PC-3 (cell line): ENCODE measurements around the gene COG3. TPM values are rescaled to one million over a fixed set of nuclear protein-coding genes. Genes with fewer than 3 reads are reported as not detected.

ENCODE experiments used
- ATAC-seq: fragments of 200-7000 bp; cut with Tn5 transposase; 2 replicates; pipeline ENCODE4 v1.9.1; 2020; ENCODE audit warnings: mild to moderate bottlenecking, moderate library complexity
- BruUV-seq: library from RNA; stranded (reverse); fragments of 400-500 nt; replicated peaks from 2 replicates; lab custom pipeline; 2021; lab: Mats Ljungman, UMichigan
- CTCF ChIA-PET: fragments of 300-600 bp; sonication (Branson Sonifier 250); formaldehyde crosslinking; loops from one replicate; lab custom pipeline; 2022; ENCODE audit warnings: antibody characterized with exemption; lab: Charles Lee
- POLR2A ChIA-PET: fragments of 300-600 bp; sonication (Branson Sonifier 250); formaldehyde crosslinking; loops from one replicate; lab custom pipeline; 2022; ENCODE audit warnings: antibody characterized with exemption; ENCODE audit not compliant: unreplicated experiment; lab: Charles Lee
- DNase-seq: peaks from one replicate; pipeline ENCODE4 v3.0.0-alpha.2; 2015
- H2AFZ ChIP-seq: fragments of 300-600 bp; sonication (generic); 2 replicates; pipeline ENCODE4 v1.6.0; 2016; ENCODE audit warnings: antibody characterized with exemption, low read length
- H3F3A ChIP-seq: fragments of 300-600 bp; sonication (generic); one replicate; pipeline ENCODE4 v1.6.0; 2017; ENCODE audit warnings: antibody characterized with exemption, low read length, control low read depth, mild to moderate bottlenecking; ENCODE audit not compliant: unreplicated experiment
- H3K27ac ChIP-seq: fragments of 300-600 bp; sonication (generic); 2 replicates; pipeline ENCODE4 v1.5.1; 2016; ENCODE audit warnings: mild to moderate bottlenecking, low read length
- H3K27me3 ChIP-seq: fragments of 300-600 bp; sonication (generic); 2 replicates; pipeline ENCODE4 v1.6.1; 2016; ENCODE audit warnings: low read length, mixed read lengths
- H3K36me3 ChIP-seq: fragments of 300-600 bp; sonication (generic); 2 replicates; pipeline ENCODE4 v1.6.1; 2016; ENCODE audit warnings: low read depth, mixed run types, low read length, mixed read lengths
- H3K4me1 ChIP-seq: fragments of 300-600 bp; sonication (generic); 2 replicates; pipeline ENCODE4 v1.5.1; 2016; ENCODE audit warnings: low read length; ENCODE audit not compliant: insufficient read depth
- H3K4me2 ChIP-seq: fragments of 300-600 bp; sonication (generic); 2 replicates; pipeline ENCODE4 v1.6.0; 2016; ENCODE audit warnings: low read length
- H3K4me3 ChIP-seq: fragments of 300-600 bp; sonication (generic); 2 replicates; pipeline ENCODE4 v1.5.1; 2016; ENCODE audit warnings: mild to moderate bottlenecking, low read length, mixed read lengths
- H3K79me2 ChIP-seq: fragments of 300-600 bp; sonication (generic); 2 replicates; pipeline ENCODE4 v1.6.1; 2017; ENCODE audit warnings: low read length, mixed read lengths
- H3K9ac ChIP-seq: fragments of 300-600 bp; sonication (generic); 2 replicates; pipeline ENCODE4 v1.6.0; 2016; ENCODE audit warnings: mild to moderate bottlenecking, low read length
- H3K9me2 ChIP-seq: fragments of 300-600 bp; sonication (generic); replicated peaks from 2 replicates; pipeline ENCODE4 v1.6.1; 2016; ENCODE audit warnings: mixed run types, low read length, mixed read lengths
- H3K9me3 ChIP-seq: fragments of 300-600 bp; sonication (generic); 2 replicates; pipeline ENCODE4 v1.6.1; 2016; ENCODE audit warnings: low read length, mixed read lengths
- H4K20me1 ChIP-seq: fragments of 300-600 bp; sonication (generic); 2 replicates; pipeline ENCODE4 v1.6.1; 2016; ENCODE audit warnings: low read length, mixed read lengths
- CTCF ChIP-seq: fragments of 300-600 bp; sonication (generic); conservative IDR thresholded peaks from 2 replicates; pipeline ENCODE4 v1.5.1; 2017; ENCODE audit warnings: antibody characterized with exemption, low read depth, mild to moderate bottlenecking, low read length
- EZH2 ChIP-seq: fragments of 300-600 bp; sonication (generic); IDR thresholded peaks from one replicate; pipeline ENCODE4 v1.6.1; 2017; ENCODE audit warnings: antibody characterized with exemption, mild to moderate bottlenecking, low read length; ENCODE audit not compliant: unreplicated experiment
- EZH2phosphoT487 ChIP-seq: fragments of 300-600 bp; sonication (generic); IDR thresholded peaks from 2 replicates; pipeline ENCODE4 v1.6.1; 2018; ENCODE audit warnings: mild to moderate bottlenecking, antibody characterized with exemption, low read length, borderline replicate concordance
- intact Hi-C: fragments of 100-400 bp; cut with micrococcal nuclease; formaldehyde crosslinking; loops from 2 replicates; pipeline ENCODE4 v1.9.0; 2023
- total RNA-seq: library from RNA; depleted of rRNA; stranded (reverse); fragments of >200 nt; gene quantifications from 2 replicates; pipeline ENCODE4 v1.2.3, GENCODE V29; 2014

COG3 gene
- total RNA-seq, 1 experiment from 2014 or later: 28.8 TPM

GRCh38 chr13:45445053-45445452, 19.7 kb upstream of the COG3 start:
- CTCF ChIA-PET: no interaction called here
- no peaks in the 10 kb centered on the region for H4K20me1 ChIP-seq
- intact Hi-C loops: no loop called here
- no peak overlapping the region for H2AFZ ChIP-seq
- no peak overlapping the region for H3K9ac ChIP-seq
- no peak overlapping the region for H3K4me3 ChIP-seq
- no peak for DNase-seq
- H3K4me1 ChIP-seq: no peaks in the 10 kb centered on the region; the same call in 1 of the 2 replicates
- no peak overlapping the region for H3K27ac ChIP-seq
- H3K9me2 ChIP-seq: no peaks in the 10 kb centered on the region
- no peaks in the 10 kb centered on the region for H3K36me3 ChIP-seq
- no peak overlapping the region for H3K4me2 ChIP-seq
- no peaks in the 10 kb centered on the region for H3K79me2 ChIP-seq
- no peaks in the 10 kb centered on the region for H3K27me3 ChIP-seq
- H3K9me3 ChIP-seq: no peaks in the 10 kb centered on the region
- POLR2A ChIA-PET: no interaction called here
- TF ChIP-seq EZH2 (no peak), EZH2phosphoT487 (no peak), CTCF (no peak)
- no peaks in the 10 kb centered on the region for H3F3A ChIP-seq
- ATAC-seq: no peak
- no TSS peak for BruUV-seq

- POLR2A ChIA-PET: no interaction called here
- no peak overlapping the region for H3K27ac ChIP-seq
- no peaks in the 10 kb centered on the region for H3F3A ChIP-seq
- no peaks in the 10 kb centered on the region for H3K36me3 ChIP-seq
- no peaks in the 10 kb centered on the region for H3K79me2 ChIP-seq
- ATAC-seq: no peak
- H3K9me2 ChIP-seq: no peaks in the 10 kb centered on the region
- no peaks in the 10 kb centered on the region for H3K27me3 ChIP-seq
- no peaks in the 10 kb centered on the region for H3K9me3 ChIP-seq
- intact Hi-C loops: no loop called here
- no peak overlapping the region for H2AFZ ChIP-seq
- no peak for TF ChIP-seq EZH2
- TF ChIP-seq EZH2phosphoT487: no peak
- TF ChIP-seq CTCF: no peak
- no TSS peak for BruUV-seq
- no peak overlapping the region for H3K4me2 ChIP-seq
- H3K4me3 ChIP-seq: no peak overlapping the region
- no peaks in the 10 kb centered on the region; the same call in 1 of the 2 replicates for H3K4me1 ChIP-seq
- DNase-seq: no peak
- H3K9ac ChIP-seq: no peak overlapping the region
- no peaks in the 10 kb centered on the region for H4K20me1 ChIP-seq
- CTCF ChIA-PET: no interaction called here
Observed at GRCh38 chr13:45446181-45446580, 18.6 kb upstream of the COG3 start.

GRCh38 chr13:45447050-45447661, 17.6 kb upstream of the COG3 start:
- H3K9me3 ChIP-seq: no peaks in the 10 kb centered on the region
- ChIA-PET CTCF (no interaction called here), POLR2A (interaction anchor here (0.6 kb wide), 1 partner anchor 30 kb away, joined by 3 read pairs; no protein-coding TSS in a partner anchor)
- H2AFZ ChIP-seq: no peak overlapping the region
- intact Hi-C loops: no loop called here
- H3K27me3 ChIP-seq: no peaks in the 10 kb centered on the region
- no peak overlapping the region for H3K4me3 ChIP-seq
- H3K4me2 ChIP-seq: no peak overlapping the region
- no peak overlapping the region for H3K27ac ChIP-seq
- ATAC-seq (no peak), DNase-seq (no peak)
- no TSS peak for BruUV-seq
- no peaks in the 10 kb centered on the region for H3K4me1 ChIP-seq
- H3K9ac ChIP-seq: no peak overlapping the region
- H3K36me3 ChIP-seq: no peaks in the 10 kb centered on the region
- no peaks in the 10 kb centered on the region for H4K20me1 ChIP-seq
- TF ChIP-seq CTCF (no peak), EZH2 (no peak), EZH2phosphoT487 (no peak)
- no peaks in the 10 kb centered on the region for H3K9me2 ChIP-seq
- no peaks in the 10 kb centered on the region for H3F3A ChIP-seq
- no peaks in the 10 kb centered on the region for H3K79me2 ChIP-seq
